ENCODE data around the gene MED31. TPM values are rescaled to one million over a fixed set of nuclear protein-coding genes. Genes with fewer than 3 reads are reported as not detected.

Gene MED31
- total and polyA plus RNA-seq, 2 of the 13 experiments (the other 11 are each of a cell fraction or from before 2014, with no cell fraction given), result 19.0 to 20.9 TPM

- TF ChIP-seq ZBTB37 (CRISPR knock-in tag; IDR thresholded peaks at IDR 0.05), result peak; percentile 78
- no peak for TF ChIP-seq DPF2 (CRISPR knock-in tag; IDR thresholded peaks at IDR 0.05; ENCODE audit: borderline replicate concordance, low read depth)
- no peak for TF ChIP-seq ZNF552 (CRISPR knock-in tag; IDR thresholded peaks at IDR 0.05; ENCODE audit: borderline replicate concordance)
- TF ChIP-seq KMT2A (CRISPR knock-in tag; IDR thresholded peaks at IDR 0.05), result no peak
- TF ChIP-seq ZNF709 (CRISPR knock-in tag; IDR thresholded peaks at IDR 0.05), result no peak
- no peak for TF ChIP-seq SAFB2 (CRISPR knock-in tag; IDR thresholded peaks at IDR 0.05; ENCODE audit: borderline replicate concordance, low read depth)
- TF ChIP-seq ZNF567 (CRISPR knock-in tag; IDR thresholded peaks at IDR 0.05; ENCODE audit: borderline replicate concordance), result no peak
- TF ChIP-seq SOX6 (IDR thresholded peaks at IDR 0.05), result no peak
- peak; percentile 80 for TF ChIP-seq SOX6 (CRISPR knock-in tag; IDR thresholded peaks at IDR 0.05)
- no peak for TF ChIP-seq ZNF597 (CRISPR knock-in tag; IDR thresholded peaks at IDR 0.05)
- TF ChIP-seq ZFP90 (CRISPR knock-in tag; IDR thresholded peaks at IDR 0.05; ENCODE audit: borderline replicate concordance), result no peak; the same call in 1 of the 2 replicates
- TF ChIP-seq MED1 (CRISPR knock-in tag; IDR thresholded peaks at IDR 0.05), result peak; percentile 77
- TF ChIP-seq BCL6 (CRISPR knock-in tag; IDR thresholded peaks at IDR 0.05), result peak; percentile 86
- TF ChIP-seq CENPT (CRISPR knock-in tag; IDR thresholded peaks at IDR 0.05; ENCODE audit: low read depth), result no peak
- 0 out of 2 replicates have a peak, but pooled peaks have one; percentile 22 for TF ChIP-seq HOMEZ (CRISPR knock-in tag; IDR thresholded peaks at IDR 0.05; ENCODE audit: low read depth)
- 0 out of 2 replicates have a peak, but pooled peaks have one; percentile 75 for TF ChIP-seq FOXO4 (CRISPR knock-in tag; conservative IDR thresholded peaks at IDR 0.05)
- TF ChIP-seq MZF1 (CRISPR knock-in tag; IDR thresholded peaks at IDR 0.05; ENCODE audit: borderline replicate concordance), result 0 out of 2 replicates have a peak, but pooled peaks have one; percentile 46
- TF ChIP-seq ZNF251 (CRISPR knock-in tag; IDR thresholded peaks at IDR 0.05), result no peak
- 0 out of 2 replicates have a peak, but pooled peaks have one; percentile 18 for TF ChIP-seq BORCS8-MEF2B (CRISPR knock-in tag; IDR thresholded peaks at IDR 0.05)
- TF ChIP-seq SATB2 (CRISPR knock-in tag; IDR thresholded peaks at IDR 0.05), result no peak
- no peak for TF ChIP-seq ZUFSP (CRISPR knock-in tag; IDR thresholded peaks at IDR 0.05; ENCODE audit: borderline replicate concordance)
- no peak for TF ChIP-seq GPN1 (CRISPR knock-in tag; IDR thresholded peaks at IDR 0.05; ENCODE audit: borderline replicate concordance)
- TF ChIP-seq EHMT2 (IDR thresholded peaks at IDR 0.05; ENCODE audit: borderline replicate concordance, low read depth, low read length), result peak; percentile 46; the same call in 1 of the 2 replicates
- no peak; the same call in 1 of the 2 replicates for TF ChIP-seq IRF2 (CRISPR knock-in tag; IDR thresholded peaks at IDR 0.05)
Measured at GRCh38 chr17:6683081-6683684, 31.8 kb upstream of the MED31 start (continued).

Data from HepG2 (cell line).